ENCODE measurements around the gene TAS2R19.
A peak's percentile ranks its signal among the peaks of the same experiment; 100 is the strongest.
"Not testable (repeated sequence)": the region's sequence is repeated elsewhere in the genome, so short reads cannot be mapped to it uniquely, and the experiment has no call there.

Gene TAS2R19

GRCh38 chr12:11022520-11022919 is at the start of gene TAS2R19:
TAS2R19 (minus strand) TSS chr12:11022620; CDS start chr12:11022571, 49 bp downstream.
- no peak for DNase-seq

- DNase-seq: no peak
Observed at GRCh38 chr12:11071414-11071813, 49.0 kb upstream of the TAS2R19 start.

- no peak for DNase-seq
Observed at GRCh38 chr12:11070999-11071398, 48.6 kb upstream of the TAS2R19 start.

GRCh38 chr12:11069854-11070365 is 47.5 kb upstream of the TAS2R19 start:
- no peak for DNase-seq

GRCh38 chr12:11067514-11067913 is 45.1 kb upstream of the TAS2R19 start:
- peak in 1 of 2 experiments; percentile 22 for DNase-seq

- DNase-seq: not testable (repeated sequence)
Observed at GRCh38 chr12:11062194-11062593, 39.8 kb upstream of the TAS2R19 start, which contains the start of gene TAS2R46. TAS2R46 (minus strand) TSS chr12:11062294; CDS start chr12:11062294, 0 bp downstream.

- DNase-seq: no peak
Observed at GRCh38 chr12:11059784-11060183, 37.4 kb upstream of the TAS2R19 start.

GRCh38 chr12:11059041-11059440 is 36.6 kb upstream of the TAS2R19 start:
- no peak for DNase-seq

- DNase-seq: no peak
Observed at GRCh38 chr12:11055306-11055705, 32.9 kb upstream of the TAS2R19 start.

GRCh38 chr12:11049806-11050531 is 27.5 kb upstream of the TAS2R19 start:
- DNase-seq: not testable (repeated sequence)

- not testable (repeated sequence) for DNase-seq
Observed at GRCh38 chr12:11041366-11041765, 18.9 kb upstream of the TAS2R19 start.

GRCh38 chr12:11040162-11040561 is 17.7 kb upstream of the TAS2R19 start:
- no peak for DNase-seq

GRCh38 chr12:11039171-11039570 is 16.8 kb upstream of the TAS2R19 start:
- DNase-seq: no peak

- DNase-seq: not testable (repeated sequence)
Observed at GRCh38 chr12:11033959-11034358, 11.5 kb upstream of the TAS2R19 start.

- no peak for DNase-seq
Observed at GRCh38 chr12:11031307-11031706, 8.9 kb upstream of the TAS2R19 start, which contains the start of gene TAS2R31. TAS2R31 (minus strand) TSS chr12:11031407; CDS start chr12:11031335, 72 bp downstream.

- no peak for DNase-seq
Observed at GRCh38 chr12:11026118-11026517, 3.7 kb upstream of the TAS2R19 start.

- no peak for DNase-seq
Observed at GRCh38 chr12:11023387-11023786, 967 bp upstream of the TAS2R19 start.

GRCh38 chr12:11016937-11017336 is 5.5 kb downstream of the TAS2R19 start:
- no peak for DNase-seq

GRCh38 chr12:11015775-11016430 is 6.5 kb downstream of the TAS2R19 start:
- no peak for DNase-seq

- DNase-seq: no peak
Observed at GRCh38 chr12:11014234-11014633, 8.2 kb downstream of the TAS2R19 start.

- DNase-seq: no peak
Observed at GRCh38 chr12:11007608-11008007, 14.8 kb downstream of the TAS2R19 start.

GRCh38 chr12:10998204-10998603 is 24.2 kb downstream of the TAS2R19 start, which contains the start of gene TAS2R20:
TAS2R20 (minus strand) TSS chr12:10998304; CDS start chr12:10997875, 429 bp downstream.
- no peak for DNase-seq

- no peak for DNase-seq
Observed at GRCh38 chr12:10994307-10994706, 28.1 kb downstream of the TAS2R19 start.

GRCh38 chr12:10989107-10989506 is 33.3 kb downstream of the TAS2R19 start:
- DNase-seq: no peak
